Measurements from ENCODE around the gene LINC00305.

LINC00305 gene

DNA sequence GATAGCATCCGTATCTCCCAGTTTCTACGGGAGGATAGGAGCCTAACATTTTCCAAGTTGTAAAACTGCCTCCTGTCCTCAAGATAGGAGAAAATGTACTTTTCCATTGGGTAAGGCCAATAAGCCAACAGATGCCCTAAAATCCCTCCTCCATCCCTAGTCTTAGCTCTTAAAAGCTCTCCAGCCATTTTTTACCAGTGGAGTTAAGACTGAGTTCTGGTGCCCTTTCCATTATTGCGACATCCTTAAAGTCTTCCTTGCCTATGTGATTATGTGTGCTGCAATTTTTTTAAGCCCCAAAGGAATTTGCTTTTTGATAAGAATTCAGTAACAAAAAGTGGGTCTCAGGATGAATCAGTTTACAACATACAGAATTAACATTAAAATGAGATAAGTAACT is 33.0 kb downstream of the LINC00305 start:
- no peak for DNase-seq (ENCODE audit: low spot score)

DNA sequence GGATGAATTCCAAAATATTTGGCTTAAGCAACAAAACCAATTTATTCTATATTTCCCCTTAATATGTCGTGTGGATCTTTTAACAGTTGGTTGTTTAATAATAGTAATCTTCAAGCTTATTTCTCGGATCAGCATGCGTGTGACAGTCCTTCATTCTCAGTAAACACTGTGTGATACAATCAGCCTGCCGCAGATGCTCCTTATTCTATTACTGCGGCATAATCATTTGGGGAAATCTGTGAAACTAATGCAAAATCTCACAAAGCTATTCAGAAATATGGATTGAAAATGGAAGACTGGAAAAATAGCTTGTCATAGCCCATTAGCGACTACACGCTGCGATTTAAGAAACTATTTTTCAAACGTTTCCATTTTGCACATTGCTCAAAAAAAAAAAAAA is 36.9 kb downstream of the LINC00305 start:
- no peak for DNase-seq (ENCODE audit: low spot score)

DNA sequence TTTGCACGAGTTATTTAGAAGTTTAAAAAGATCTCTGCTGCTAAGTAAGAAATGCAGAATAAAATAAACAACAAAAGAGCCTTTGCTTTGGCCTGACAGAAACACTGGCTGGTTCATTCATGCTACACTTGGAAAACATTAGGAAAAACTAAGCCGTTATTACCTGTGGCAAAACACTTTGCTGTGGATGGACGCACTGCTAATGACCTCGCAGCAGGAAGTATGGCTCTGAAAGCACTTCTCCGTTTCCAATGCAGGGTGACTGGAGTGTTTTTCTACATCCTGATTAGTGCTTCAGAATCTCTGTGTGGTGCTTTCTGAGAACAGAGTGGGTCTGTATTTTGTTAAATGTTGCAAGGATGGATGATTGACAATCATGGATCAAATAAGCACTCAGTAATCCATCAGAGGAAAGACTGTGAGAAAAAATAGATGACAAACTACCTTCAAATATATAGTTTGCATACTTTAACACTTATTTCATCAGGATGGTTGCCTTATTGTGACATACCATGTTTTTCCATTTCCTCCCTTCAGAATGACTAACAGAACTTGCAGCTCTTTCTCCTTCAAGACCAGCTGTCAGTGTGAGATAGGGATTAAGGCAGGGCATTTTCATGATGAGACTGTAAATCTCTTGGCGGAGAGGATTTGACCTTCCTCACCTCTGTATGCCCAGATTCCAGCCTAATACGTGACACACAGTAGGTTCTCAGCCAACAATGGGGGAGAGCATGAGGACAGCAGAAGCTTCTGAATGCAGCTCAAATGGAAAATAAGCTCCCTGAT is 38.0 kb downstream of the LINC00305 start:
- no peak for DNase-seq (ENCODE audit: low spot score)

GRCh38 chr18:64103986-64104385 is 44.9 kb downstream of the LINC00305 start:
- no peak for DNase-seq (ENCODE audit: low spot score)

GRCh38 chr18:64100116-64100922 is 48.6 kb downstream of the LINC00305 start:
- DNase-seq (ENCODE audit: low spot score) = no peak

- DNase-seq (ENCODE audit: low spot score) = no peak
Measured at GRCh38 chr18:64099244-64099643, 49.6 kb downstream of the LINC00305 start.

GRCh38 chr18:64097497-64097896 is 51.4 kb downstream of the LINC00305 start:
- no peak for DNase-seq (ENCODE audit: low spot score)

DNA sequence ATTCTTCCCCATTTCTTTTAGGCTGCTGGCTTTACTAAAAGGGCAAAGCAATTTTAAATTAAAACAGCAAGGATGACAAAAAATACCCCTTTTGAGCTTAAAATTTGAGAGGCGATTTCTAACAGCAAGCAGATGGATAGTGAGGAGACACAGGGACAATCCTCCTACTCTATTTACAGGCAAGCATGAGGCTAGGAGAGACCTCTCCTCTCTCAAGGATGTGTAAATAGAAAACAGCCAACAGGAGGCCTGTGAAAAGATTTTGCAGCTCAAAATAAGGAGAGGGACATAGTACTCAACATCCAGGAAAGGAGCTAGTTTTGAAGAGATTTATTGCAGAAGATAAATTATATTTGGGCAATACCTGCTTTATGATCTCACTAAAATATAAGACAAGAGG is 53.8 kb downstream of the LINC00305 start:
- DNase-seq (ENCODE audit: low spot score) = no peak

DNA sequence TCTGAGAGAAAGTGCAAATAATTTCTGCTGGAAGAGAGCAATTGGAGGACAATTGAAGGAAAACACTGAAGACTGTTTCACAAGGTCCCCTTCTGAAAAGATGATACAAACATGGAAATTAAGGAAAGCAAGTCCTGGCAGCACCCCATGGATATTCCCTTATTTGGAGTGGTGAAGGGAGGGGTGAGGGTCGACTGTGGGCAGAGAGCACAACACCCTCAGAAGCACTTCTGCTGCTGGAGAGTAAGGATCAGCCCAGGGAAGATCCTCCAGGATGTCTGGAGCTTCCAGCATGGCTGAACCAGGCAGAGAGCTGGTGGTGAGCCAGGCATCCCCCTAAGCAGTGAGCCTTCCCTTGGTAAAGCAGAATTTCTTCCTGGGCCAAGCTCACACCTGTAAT is 54.7 kb downstream of the LINC00305 start:
- no peak for DNase-seq (ENCODE audit: low spot score)

GRCh38 chr18:64091526-64091925 is 57.4 kb downstream of the LINC00305 start:
- no peak for DNase-seq (ENCODE audit: low spot score)

GRCh38 chr18:64090876-64091275 is 58.0 kb downstream of the LINC00305 start:
- DNase-seq (ENCODE audit: low spot score) = no peak

DNA sequence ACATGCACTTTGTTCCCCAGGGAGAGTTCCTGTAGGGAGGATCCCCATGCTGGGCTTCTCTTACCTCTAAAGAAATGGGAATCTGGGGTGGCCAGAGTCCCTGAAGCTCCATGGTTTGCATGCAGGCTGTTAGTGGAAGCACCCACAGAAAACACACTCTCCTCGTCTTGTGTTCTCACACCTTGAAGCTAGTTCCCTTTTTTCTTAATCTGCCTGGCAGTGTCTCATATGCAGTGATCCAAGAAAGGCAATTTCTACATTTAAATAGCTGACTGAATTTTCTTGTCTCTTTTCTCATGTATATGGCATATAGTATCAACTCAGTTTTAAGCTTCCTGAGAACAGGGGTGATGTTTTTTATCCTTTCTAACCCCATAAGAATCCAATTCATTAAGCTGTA is 65.0 kb downstream of the LINC00305 start:
- no peak for DNase-seq (ENCODE audit: low spot score)

- no peak for DNase-seq (ENCODE audit: low spot score)
Measured at GRCh38 chr18:64082513-64082912, 66.4 kb downstream of the LINC00305 start.

GRCh38 chr18:64082054-64082453 is 66.8 kb downstream of the LINC00305 start:
- no peak for DNase-seq (ENCODE audit: low spot score)

DNA sequence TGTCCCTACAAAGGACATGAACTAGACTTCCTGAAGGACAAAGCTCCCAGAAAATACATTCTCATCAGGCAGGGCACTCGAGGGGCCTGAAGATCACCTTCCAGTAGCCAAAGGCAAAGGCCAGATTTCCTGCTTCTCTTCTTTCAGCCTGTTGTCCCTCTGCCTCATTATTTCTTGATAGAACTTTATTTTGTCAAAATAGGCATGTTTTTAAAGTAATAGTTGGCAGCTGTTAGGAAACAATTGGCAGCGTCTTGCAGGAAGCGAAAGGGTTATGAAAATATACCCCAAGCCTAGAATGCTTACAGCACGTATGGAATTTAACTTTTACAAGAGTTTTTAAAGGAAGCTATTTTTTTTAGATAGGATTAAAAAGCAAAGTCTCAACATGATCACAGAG is 74.9 kb downstream of the LINC00305 start:
- no peak for DNase-seq (ENCODE audit: low spot score)

GRCh38 chr18:64055019-64055418 is 93.9 kb downstream of the LINC00305 start:
- DNase-seq (ENCODE audit: low spot score) = no peak

DNA sequence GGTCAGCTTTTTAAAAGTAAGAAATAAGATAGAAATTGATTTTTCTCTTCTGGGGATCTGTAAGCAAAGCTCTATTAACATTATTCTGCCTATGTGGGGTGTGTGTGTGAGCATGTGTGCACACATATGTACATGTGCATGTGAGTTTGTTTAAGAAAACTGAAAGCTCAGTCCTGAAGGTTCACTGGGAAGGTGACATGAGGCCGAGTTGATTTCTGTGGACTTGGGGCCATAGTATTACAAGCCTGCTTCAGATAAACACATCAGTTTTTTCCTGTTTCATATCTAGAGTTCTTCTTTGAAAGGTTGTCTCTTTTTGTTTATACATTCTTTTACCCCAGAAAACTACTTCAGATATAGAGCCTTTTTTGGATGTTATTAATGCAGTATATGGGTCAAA is 95.6 kb downstream of the LINC00305 start:
- DNase-seq (ENCODE audit: low spot score) = no peak

DNA sequence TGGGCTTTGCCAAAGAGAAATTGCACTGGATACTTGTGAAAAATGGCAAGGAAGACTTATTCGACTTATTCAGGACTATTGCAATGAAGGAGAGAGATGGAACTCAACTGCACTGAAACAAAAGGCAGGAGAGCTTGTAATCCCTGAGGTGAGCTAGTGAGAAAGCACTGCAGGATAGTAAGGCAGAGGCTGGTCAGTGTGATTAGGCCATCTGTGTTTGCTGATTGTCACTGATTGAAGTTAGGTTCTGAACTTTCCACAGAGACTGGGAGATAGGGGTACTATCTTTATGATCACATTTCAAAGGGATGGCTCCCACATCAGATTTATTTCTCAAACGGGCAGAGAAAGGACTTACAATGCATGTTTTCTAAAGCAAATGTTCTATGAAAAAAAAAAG is 96.1 kb downstream of the LINC00305 start:
- DNase-seq (ENCODE audit: low spot score) = no peak

DNA sequence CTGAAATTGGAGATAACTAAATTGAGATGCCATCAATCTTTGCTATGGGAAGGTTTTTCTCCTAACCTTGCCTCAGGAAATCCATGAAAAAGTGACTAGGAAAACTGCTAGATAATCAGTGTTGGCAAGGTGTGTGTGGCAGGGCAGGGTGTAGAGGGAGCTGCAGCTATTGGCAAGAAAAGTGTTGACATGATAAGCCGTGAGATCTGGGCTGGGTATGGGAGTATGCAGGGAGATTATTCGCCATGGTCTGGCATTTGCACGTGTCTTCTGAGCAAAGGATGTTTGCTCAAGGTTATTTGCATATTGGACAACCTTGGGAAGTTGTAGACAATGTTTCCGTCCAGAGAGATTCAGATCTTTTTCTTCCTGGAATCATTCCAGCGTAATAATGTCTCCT is 104.3 kb downstream of the LINC00305 start:
- DNase-seq (ENCODE audit: low spot score) = no peak

- no peak for DNase-seq (ENCODE audit: low spot score)
Measured at GRCh38 chr18:64042728-64043358, 106.0 kb downstream of the LINC00305 start.

DNA sequence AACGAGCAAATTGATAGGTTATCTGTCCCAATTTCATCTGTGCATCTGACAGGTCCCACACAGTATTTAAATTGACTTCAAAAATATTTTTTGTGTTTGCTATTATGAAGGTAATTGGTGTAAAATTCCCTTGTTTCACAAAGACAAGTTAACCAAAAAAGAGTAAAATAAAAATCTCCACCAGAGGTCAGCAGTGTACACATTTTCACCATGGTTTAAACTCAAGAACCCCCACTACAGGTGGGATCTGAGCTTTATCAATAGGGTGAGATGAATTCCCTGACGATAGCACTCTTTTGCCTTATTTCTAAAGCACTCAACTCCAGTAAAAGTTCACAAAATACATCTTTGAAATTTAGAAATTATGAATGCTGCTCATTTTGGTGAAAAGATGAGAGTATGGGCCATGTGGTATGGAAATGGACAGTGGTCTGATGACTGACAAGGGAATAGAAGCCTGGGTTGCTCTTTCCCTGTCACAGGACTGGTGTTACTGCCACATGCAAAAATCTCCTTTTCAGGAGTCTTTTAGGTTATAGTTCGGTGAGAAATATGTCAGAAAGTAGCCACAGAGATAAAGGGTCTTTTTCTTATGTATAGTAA is 111.0 kb downstream of the LINC00305 start:
- peak; percentile 40 for DNase-seq (ENCODE audit: low spot score)

DNA sequence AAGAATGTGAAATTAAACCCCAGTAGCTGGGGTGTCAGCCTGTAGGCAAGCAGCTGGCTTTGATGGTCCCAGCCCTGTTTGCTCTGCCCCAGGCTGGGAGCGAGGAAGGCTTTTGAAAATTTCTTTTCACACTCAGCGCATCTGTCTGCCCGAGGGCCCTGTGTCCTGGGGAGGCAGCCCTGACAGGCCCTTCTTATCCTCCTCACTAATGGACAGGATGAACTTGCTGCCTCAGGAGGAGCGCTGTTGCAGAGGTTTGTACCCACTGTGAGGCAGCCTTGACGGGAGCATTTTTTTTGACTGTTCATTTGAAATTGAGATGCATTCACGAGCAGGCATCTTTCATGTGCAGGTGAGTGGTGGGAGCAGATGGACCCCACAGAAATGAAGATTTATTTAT is 116.6 kb downstream of the LINC00305 start:
- DNase-seq (ENCODE audit: low spot score) = no peak

GRCh38 chr18:64031411-64031810 is 117.5 kb downstream of the LINC00305 start:
- DNase-seq (ENCODE audit: low spot score) = no peak
